Measurements from ENCODE around the gene C8G. TPM values are rescaled to one million over a fixed set of nuclear protein-coding genes. Genes with fewer than 3 reads are reported as not detected.

The C8G gene
- total and polyA plus RNA-seq, 2 of the 8 experiments (the other 6 are each of a cell fraction or from before 2014, with no cell fraction given) = 0.62 to 0.80 TPM

GRCh38 chr9:136961279-136962065 is 16.4 kb downstream of the C8G start (continued):
- TF ChIP-seq CBX5 (IDR thresholded peaks at IDR 0.05; ENCODE audit: low read depth, low read length) (no peak), HDAC6 (IDR thresholded peaks at IDR 0.05; ENCODE audit: low read depth, low read length) (no peak), CHD1 (IDR thresholded peaks at IDR 0.05; ENCODE audit: low read depth, low read length) (no peak), RXRA (IDR thresholded peaks at IDR 0.05; ENCODE audit: insufficient read depth, low read depth, low read length) (no peak), ASH2L (IDR thresholded peaks at IDR 0.05; ENCODE audit: low read length) (no peak), RAD21 (IDR thresholded peaks at IDR 0.05 in 1 of 2, conservative IDR thresholded peaks at IDR 0.05 in 1 of 2; ENCODE audit: low read depth in 2 of 2, low read length in 2 of 2) (no peak), POU5F1 (IDR thresholded peaks at IDR 0.05; ENCODE audit: low read depth, low read length) (no peak), PHF8 (conservative IDR thresholded peaks at IDR 0.05; ENCODE audit: low read depth, low read length) (no peak), ATF2 (IDR thresholded peaks at IDR 0.05; ENCODE audit: low read length) (no peak), MAX (IDR thresholded peaks at IDR 0.05) (no peak)
